H9 (cell line): Measurements from ENCODE around the gene WDR36. TPM values are rescaled to one million over a fixed set of nuclear protein-coding genes. Genes with fewer than 3 reads are reported as not detected.

Experiments used
- DNase-seq: peaks from one replicate; pipeline ENCODE4 v3.0.0-alpha.2; 2017
- H2AFZ ChIP-seq: one replicate; pipeline ENCODE4 v1.6.1; 2013; ENCODE audit warnings: mild to moderate bottlenecking, low read length, control low read depth, moderate library complexity
- H2AK5ac ChIP-seq: 2 replicates; pipeline ENCODE4 v1.6.1; 2013; ENCODE audit warnings: low read length, control low read depth, mixed read lengths; ENCODE audit not compliant: insufficient read length
- H2BK120ac ChIP-seq: one replicate; pipeline ENCODE4 v1.6.1; 2013; ENCODE audit warnings: low read depth, mild to moderate bottlenecking, low read length, control low read depth, inconsistent platforms; ENCODE audit not compliant: poor library complexity, severe bottlenecking
- H2BK12ac ChIP-seq: 2 replicates; pipeline ENCODE4 v1.6.1; 2013; ENCODE audit warnings: low read length, control low read depth, mixed read lengths, low read depth; ENCODE audit not compliant: insufficient read length
- H2BK15ac ChIP-seq: 2 replicates; pipeline ENCODE4 v1.6.1; 2013; ENCODE audit warnings: low read depth, low read length, control low read depth
- H2BK20ac ChIP-seq: one replicate; pipeline ENCODE4 v1.6.1; 2013; ENCODE audit warnings: low read depth, mild to moderate bottlenecking, low read length, control low read depth, inconsistent platforms; ENCODE audit not compliant: poor library complexity, severe bottlenecking
- H2BK5ac ChIP-seq: 2 replicates; pipeline ENCODE4 v1.6.1; 2013; ENCODE audit warnings: low read length, control low read depth, mixed read lengths; ENCODE audit not compliant: insufficient read length
- H3K14ac ChIP-seq: 2 replicates; pipeline ENCODE4 v1.6.1; 2013; ENCODE audit warnings: low read length, control low read depth; ENCODE audit not compliant: insufficient read depth
- H3K18ac ChIP-seq: 2 replicates; pipeline ENCODE4 v1.6.1; 2013; ENCODE audit warnings: low read depth, mild to moderate bottlenecking, mixed read lengths, low read length, control low read depth; ENCODE audit not compliant: insufficient read length
- H3K23ac ChIP-seq: 2 replicates; pipeline ENCODE4 v1.6.1; 2013; ENCODE audit warnings: low read length, control low read depth, mixed read lengths, low read depth; ENCODE audit not compliant: insufficient read length
- H3K23me2 ChIP-seq: 2 replicates; pipeline ENCODE4 v1.6.1; 2013; ENCODE audit warnings: low read depth, mild to moderate bottlenecking, mixed read lengths, low read length, control low read depth; ENCODE audit not compliant: insufficient read length, poor library complexity, severe bottlenecking
- H3K27ac ChIP-seq: 2 replicates; pipeline ENCODE4 v1.5.1; 2013; ENCODE audit warnings: low read length, control low read depth, mixed read lengths, low read depth; ENCODE audit not compliant: insufficient read length
- H3K27me3 ChIP-seq: 2 replicates; pipeline ENCODE4 v1.6.1; 2013; ENCODE audit warnings: low read length, control low read depth, inconsistent platforms; ENCODE audit not compliant: insufficient read depth
- H3K4ac ChIP-seq: 2 replicates; pipeline ENCODE4 v1.6.1; 2013; ENCODE audit warnings: low read depth, mild to moderate bottlenecking, control low read depth, inconsistent platforms, low read length, moderate library complexity
- H3K4me1 ChIP-seq: 2 replicates; pipeline ENCODE4 v1.6.1; 2013; ENCODE audit warnings: low read length, control low read depth, inconsistent platforms; ENCODE audit not compliant: insufficient read depth
- H3K4me2 ChIP-seq: 2 replicates; pipeline ENCODE4 v1.6.1; 2013; ENCODE audit warnings: low read length, control low read depth, mixed read lengths; ENCODE audit not compliant: insufficient read length, insufficient read depth
- H3K56ac ChIP-seq: 2 replicates; pipeline ENCODE4 v1.6.1; 2013; ENCODE audit warnings: low read depth, mild to moderate bottlenecking, mixed read lengths, low read length, control low read depth; ENCODE audit not compliant: insufficient read length
- H3K79me1 ChIP-seq: 2 replicates; pipeline ENCODE4 v1.6.1; 2013; ENCODE audit warnings: low read depth, mild to moderate bottlenecking, moderate library complexity, low read length, control low read depth, inconsistent platforms; ENCODE audit not compliant: insufficient read depth, poor library complexity, severe bottlenecking
- H3K79me2 ChIP-seq: 2 replicates; pipeline ENCODE4 v1.6.1; 2013; ENCODE audit warnings: low read length, control low read depth, inconsistent platforms; ENCODE audit not compliant: insufficient read depth
- H3K9ac ChIP-seq: 2 replicates; pipeline ENCODE4 v1.6.1; 2013; ENCODE audit warnings: low read length, control low read depth, mixed read lengths; ENCODE audit not compliant: insufficient read length; ENCODE audit errors: extremely low read depth
- H3K9me3 ChIP-seq: one replicate; pipeline ENCODE4 v1.6.1; 2013; ENCODE audit warnings: low read depth, low read length, inconsistent platforms; ENCODE audit not compliant: control insufficient read depth
- H3T11ph ChIP-seq: one replicate; pipeline ENCODE4 v1.6.1; 2013; ENCODE audit warnings: mild to moderate bottlenecking, low read length, control low read depth, inconsistent platforms
- H4K20me1 ChIP-seq: one replicate; pipeline ENCODE4 v1.6.1; 2013; ENCODE audit not compliant: control insufficient read depth, insufficient read length, insufficient read depth
- H4K5ac ChIP-seq: 2 replicates; pipeline ENCODE4 v1.6.1; 2013; ENCODE audit warnings: low read depth, mild to moderate bottlenecking, mixed read lengths, low read length, control low read depth; ENCODE audit not compliant: insufficient read length
- H4K8ac ChIP-seq: replicated peaks from 2 replicates; pipeline ENCODE4 v1.6.1; 2013; ENCODE audit warnings: low read length, control low read depth, mixed read lengths, low read depth; ENCODE audit not compliant: insufficient read length
- H4K91ac ChIP-seq: 2 replicates; pipeline ENCODE4 v1.6.1; 2013; ENCODE audit warnings: low read depth, mild to moderate bottlenecking, moderate library complexity, mixed read lengths, low read length, control low read depth; ENCODE audit not compliant: insufficient read length
- H3K27ac Mint-ChIP-seq, 3 experiments: 2 replicates in 2 of 3; 3 replicates in 1 of 3; pipeline ENCODE4 v1.8.0; 2020 to 2021; ENCODE audit warnings: mixed read lengths in 3 of 3, mild to moderate bottlenecking in 1 of 3, moderate library complexity in 1 of 3
- H3K27me3 Mint-ChIP-seq: 2 replicates; pipeline ENCODE4 v1.8.0; 2021; ENCODE audit warnings: low read depth, mild to moderate bottlenecking, moderate library complexity, mixed read lengths
- H3K36me3 Mint-ChIP-seq, 3 experiments: 2 replicates in 2 of 3; 3 replicates in 1 of 3; pipeline ENCODE4 v1.8.0; 2020 to 2021; ENCODE audit warnings: low read depth in 3 of 3, mixed read lengths in 3 of 3; ENCODE audit not compliant: insufficient read depth in 1 of 3
- H3K4me1 Mint-ChIP-seq, 2 experiments: 2 replicates each; pipeline ENCODE4 v1.8.0; 2020; ENCODE audit warnings: mixed read lengths in 2 of 2
- H3K4me3 Mint-ChIP-seq, 2 experiments: 2 replicates in 1 of 2; 3 replicates in 1 of 2; pipeline ENCODE4 v1.8.0; 2020 to 2021; ENCODE audit warnings: mild to moderate bottlenecking in 2 of 2, mixed read lengths in 2 of 2, moderate library complexity in 1 of 2
- H3K9me3 Mint-ChIP-seq, 2 experiments: 2 replicates in 1 of 2; 3 replicates in 1 of 2; pipeline ENCODE4 v1.8.0; 2020; ENCODE audit warnings: mild to moderate bottlenecking in 2 of 2, mixed read lengths in 2 of 2, moderate library complexity in 1 of 2
- WGBS: extraction: QIAGEN DNeasy Blood & Tissue Kit; methylation state at CpG from one replicate; pipeline ENCODE4 v1.1.7; 2013; ENCODE audit warnings: missing lambda C conversion rate, low lambda C conversion rate, mixed read lengths; ENCODE audit not compliant: insufficient read length; ENCODE audit errors: extremely low coverage; 5-methylcytosine and 5-hydroxymethylcytosine counted together
- total RNA-seq: library from RNA; stranded (reverse); gene quantifications from 2 replicates; pipeline ENCODE4 v1.2.1, GENCODE V29; 2021
- TF ChIP-seq, protein P1 (sequence below): fragments of 200-600 bp; sonication (generic); conservative IDR thresholded peaks from 3 replicates; pipeline ENCODE4 v1.8.0; 2021; ENCODE audit warnings: antibody characterized with exemption, mild to moderate bottlenecking

WDR36 gene
- total RNA-seq, 1 experiment from 2014 or later = 42.0 TPM

DNA sequence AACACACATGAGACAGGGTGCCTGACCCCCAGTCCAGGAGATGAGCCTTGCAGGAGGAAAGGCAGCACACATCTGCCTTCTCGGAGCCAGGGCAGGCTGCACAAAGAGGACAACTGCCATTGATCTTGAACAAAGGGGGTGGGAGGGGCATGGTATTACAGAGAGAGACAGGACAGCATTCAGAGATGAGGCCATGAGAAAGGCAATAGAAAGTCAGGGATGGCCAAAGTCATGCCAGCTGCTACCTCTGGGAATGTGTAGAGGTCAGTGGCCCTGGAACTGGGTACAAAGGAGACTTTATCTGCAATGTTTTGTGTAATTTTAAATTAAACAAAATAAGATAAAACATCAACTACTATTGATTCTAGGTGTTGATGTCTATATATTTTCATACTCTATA lies 43.2 kb downstream of the WDR36 start:
- no peak overlapping the region for H3K23ac ChIP-seq
- no peak overlapping the region for H2AK5ac ChIP-seq
- H3K18ac ChIP-seq = no peak overlapping the region
- H3K27ac Mint-ChIP-seq = peak overlapping the region in 2 of 3 experiments; percentile 89 to 95; a peak in 2 of 7 replicates
- TF ChIP-seq, protein P1, sequence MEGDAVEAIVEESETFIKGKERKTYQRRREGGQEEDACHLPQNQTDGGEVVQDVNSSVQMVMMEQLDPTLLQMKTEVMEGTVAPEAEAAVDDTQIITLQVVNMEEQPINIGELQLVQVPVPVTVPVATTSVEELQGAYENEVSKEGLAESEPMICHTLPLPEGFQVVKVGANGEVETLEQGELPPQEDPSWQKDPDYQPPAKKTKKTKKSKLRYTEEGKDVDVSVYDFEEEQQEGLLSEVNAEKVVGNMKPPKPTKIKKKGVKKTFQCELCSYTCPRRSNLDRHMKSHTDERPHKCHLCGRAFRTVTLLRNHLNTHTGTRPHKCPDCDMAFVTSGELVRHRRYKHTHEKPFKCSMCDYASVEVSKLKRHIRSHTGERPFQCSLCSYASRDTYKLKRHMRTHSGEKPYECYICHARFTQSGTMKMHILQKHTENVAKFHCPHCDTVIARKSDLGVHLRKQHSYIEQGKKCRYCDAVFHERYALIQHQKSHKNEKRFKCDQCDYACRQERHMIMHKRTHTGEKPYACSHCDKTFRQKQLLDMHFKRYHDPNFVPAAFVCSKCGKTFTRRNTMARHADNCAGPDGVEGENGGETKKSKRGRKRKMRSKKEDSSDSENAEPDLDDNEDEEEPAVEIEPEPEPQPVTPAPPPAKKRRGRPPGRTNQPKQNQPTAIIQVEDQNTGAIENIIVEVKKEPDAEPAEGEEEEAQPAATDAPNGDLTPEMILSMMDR = no peak
- no peak overlapping the region for H3K4me3 Mint-ChIP-seq
- no peak overlapping the region for H3K56ac ChIP-seq
- no peak overlapping the region for H3K4ac ChIP-seq
- H2BK5ac ChIP-seq = no peak overlapping the region
- H3K79me1 ChIP-seq = no peaks in the 10 kb centered on the region
- no peak overlapping the region for H4K5ac ChIP-seq
- no CpG with 5 or more reads among the region's 1 CpG for WGBS
- peak overlapping the region; percentile 52; the same call in 1 of the 2 replicates for H3K14ac ChIP-seq
- no peaks in the 10 kb centered on the region for H3K27me3 Mint-ChIP-seq
- no peak overlapping the region for H4K8ac ChIP-seq
- H2AFZ ChIP-seq = peak overlapping the region; percentile 59
- H3K27ac ChIP-seq = no peak overlapping the region
- no peaks in the 10 kb centered on the region for H3K23me2 ChIP-seq
- H2BK120ac ChIP-seq = no peak overlapping the region
- H3K4me1 Mint-ChIP-seq = peaks cover 30 to 44% of the 10 kb centered on the region in 2 experiments
- H3K9me3 ChIP-seq = no peaks in the 10 kb centered on the region
- no peak overlapping the region for H2BK20ac ChIP-seq
- no peaks in the 10 kb centered on the region; a peak in 1 of 5 replicates for H3K9me3 Mint-ChIP-seq
- no peaks in the 10 kb centered on the region for H3K27me3 ChIP-seq
- no peaks in the 10 kb centered on the region for H3K79me2 ChIP-seq
- no peaks in the 10 kb centered on the region for H4K20me1 ChIP-seq
- H3K4me2 ChIP-seq = no peak overlapping the region
- H4K91ac ChIP-seq = no peak overlapping the region
- H3K36me3 Mint-ChIP-seq = no peaks in the 10 kb centered on the region
- H3T11ph ChIP-seq = no peak overlapping the region
- no peak overlapping the region for H2BK12ac ChIP-seq
- H3K9ac ChIP-seq = no peak overlapping the region
- DNase-seq = no peak
- H3K4me1 ChIP-seq = peaks cover 10% of the 10 kb centered on the region
- no peak overlapping the region for H2BK15ac ChIP-seq
